Osteoblast (primary cell): Measurements from ENCODE around the gene KLK6. TPM values are rescaled to one million over a fixed set of nuclear protein-coding genes. Genes with fewer than 3 reads are reported as not detected.

Source experiments
- DNase-seq: peaks from one replicate; pipeline ENCODE4 v3.0.0; 2011; ENCODE audit warnings: low spot score, mixed read lengths; ENCODE audit not compliant: insufficient read length; ENCODE audit errors: missing footprints
- H2AFZ ChIP-seq: 2 replicates; pipeline ENCODE4 v1.6.0; 2011; ENCODE audit warnings: mild to moderate bottlenecking, low read length
- H3K27ac ChIP-seq: 2 replicates; pipeline ENCODE4 v1.5.1; 2011; ENCODE audit warnings: mild to moderate bottlenecking, low read depth, low read length, moderate library complexity
- H3K27me3 ChIP-seq: 2 replicates; pipeline ENCODE4 v1.6.0; 2012; ENCODE audit warnings: mild to moderate bottlenecking, control low read depth, inconsistent platforms, low read length, moderate library complexity; ENCODE audit not compliant: insufficient read depth
- H3K36me3 ChIP-seq: 2 replicates; pipeline ENCODE4 v1.5.1; 2011; ENCODE audit warnings: mild to moderate bottlenecking, low read length, control low read depth, moderate library complexity; ENCODE audit not compliant: insufficient read depth
- H3K4me1 ChIP-seq: 2 replicates; pipeline ENCODE4 v1.5.1; 2011; ENCODE audit warnings: mild to moderate bottlenecking, low read length, control low read depth, moderate library complexity; ENCODE audit not compliant: insufficient read depth
- H3K4me2 ChIP-seq: 2 replicates; pipeline ENCODE4 v1.6.0; 2011; ENCODE audit warnings: mild to moderate bottlenecking, low read length; ENCODE audit not compliant: insufficient read depth
- H3K4me3 ChIP-seq: fragments of 200-600 bp; sonication (generic); 3 replicates; pipeline ENCODE4 v1.5.1; 2012; ENCODE audit warnings: mild to moderate bottlenecking, low read length, inconsistent platforms; ENCODE audit not compliant: insufficient read depth
- H3K79me2 ChIP-seq: 2 replicates; pipeline ENCODE4 v1.6.0; 2012; ENCODE audit warnings: mild to moderate bottlenecking, low read length, control low read depth, inconsistent platforms; ENCODE audit not compliant: insufficient read depth
- H3K9me3 ChIP-seq: 2 replicates; pipeline ENCODE4 v1.5.1; 2011; ENCODE audit warnings: low read depth, low read length, control low read depth
- H4K20me1 ChIP-seq: 2 replicates; pipeline ENCODE4 v1.6.0; 2012; ENCODE audit warnings: mild to moderate bottlenecking, low read length, control low read depth; ENCODE audit not compliant: insufficient read depth
- CTCF ChIP-seq: IDR thresholded peaks from 2 replicates; pipeline ENCODE4 v1.5.1; 2011; ENCODE audit warnings: mild to moderate bottlenecking, low read depth, low read length, moderate library complexity; ENCODE audit errors: extremely low read depth
- total RNA-seq: library from RNA; depleted of rRNA; stranded (reverse); fragments of >200 nt; gene quantifications from 2 replicates; pipeline ENCODE4 v1.2.3, GENCODE V29; 2012

KLK6 gene
- total RNA-seq, 1 donor, result not detected

- Histone ChIP-seq H4K20me1 (no peaks in the 10 kb centered on the region), H2AFZ (no peak overlapping the region), H3K27ac (no peak overlapping the region), H3K36me3 (no peaks in the 10 kb centered on the region), H3K9me3 (no peaks in the 10 kb centered on the region), H3K27me3 (peaks cover 4% of the 10 kb centered on the region), H3K4me1 (no peaks in the 10 kb centered on the region), H3K79me2 (no peaks in the 10 kb centered on the region), H3K4me3 (no peak overlapping the region), H3K4me2 (no peak overlapping the region)
- peak; percentile 62 for DNase-seq
- no peak for TF ChIP-seq CTCF
Observed at GRCh38 chr19:50964266-50964665, 5.1 kb downstream of the KLK6 start.

GRCh38 chr19:50963381-50963780 lies 6.0 kb downstream of the KLK6 start:
- no peak overlapping the region for H3K4me3 ChIP-seq
- no peak overlapping the region for H3K27ac ChIP-seq
- H2AFZ ChIP-seq, result no peak overlapping the region
- H3K36me3 ChIP-seq, result no peaks in the 10 kb centered on the region
- H3K4me2 ChIP-seq, result no peak overlapping the region
- TF ChIP-seq CTCF, result no peak
- H3K9me3 ChIP-seq, result no peaks in the 10 kb centered on the region
- no peaks in the 10 kb centered on the region for H4K20me1 ChIP-seq
- H3K79me2 ChIP-seq, result no peaks in the 10 kb centered on the region
- no peaks in the 10 kb centered on the region for H3K4me1 ChIP-seq
- no peak for DNase-seq
- peaks cover 4% of the 10 kb centered on the region for H3K27me3 ChIP-seq

- Histone ChIP-seq H3K36me3 (no peaks in the 10 kb centered on the region), H3K4me1 (no peaks in the 10 kb centered on the region), H2AFZ (no peak overlapping the region), H3K4me3 (no peak overlapping the region), H3K4me2 (no peak overlapping the region), H3K79me2 (no peaks in the 10 kb centered on the region), H4K20me1 (no peaks in the 10 kb centered on the region), H3K27me3 (peaks cover 4% of the 10 kb centered on the region), H3K9me3 (no peaks in the 10 kb centered on the region), H3K27ac (no peak overlapping the region)
- no peak for DNase-seq
- TF ChIP-seq CTCF, result no peak
Observed at GRCh38 chr19:50962245-50962644, 7.1 kb downstream of the KLK6 start.

GRCh38 chr19:50959731-50960500 lies 9.5 kb downstream of the KLK6 start:
- Histone ChIP-seq H3K27ac (no peak overlapping the region), H3K9me3 (no peaks in the 10 kb centered on the region), H3K4me3 (no peak overlapping the region), H3K79me2 (no peaks in the 10 kb centered on the region), H3K4me2 (no peak overlapping the region), H3K27me3 (no peaks in the 10 kb centered on the region), H3K36me3 (no peaks in the 10 kb centered on the region), H3K4me1 (no peaks in the 10 kb centered on the region), H2AFZ (no peak overlapping the region), H4K20me1 (no peaks in the 10 kb centered on the region)
- no peak for TF ChIP-seq CTCF
- no peak for DNase-seq
